Transverse colon (tissue), 3 donors: ENCODE data around the gene VEPH1.

ENCODE experiments used
- POLR2A ChIP-seq: fragments of 450-650 bp; IDR thresholded peaks from one replicate; pipeline ENCODE4 v1.6.1; 2016; ENCODE audit warnings: antibody characterized with exemption, mild to moderate bottlenecking, moderate library complexity
- TF ChIP-seq, protein P1 (sequence below), 5 experiments: fragments of 200-600 bp in 3 of 5; fragments of 450-650 bp in 2 of 5; sonication (generic) in 3 of 5; IDR thresholded peaks; 1 replicate in 2 of 5; 2 replicates in 3 of 5; pipeline ENCODE4 v1.5.1; 2016 to 2017; ENCODE audit warnings: antibody characterized with exemption in 5 of 5, inconsistent platforms in 3 of 5, mild to moderate bottlenecking in 2 of 5, moderate library complexity in 1 of 5

DNA sequence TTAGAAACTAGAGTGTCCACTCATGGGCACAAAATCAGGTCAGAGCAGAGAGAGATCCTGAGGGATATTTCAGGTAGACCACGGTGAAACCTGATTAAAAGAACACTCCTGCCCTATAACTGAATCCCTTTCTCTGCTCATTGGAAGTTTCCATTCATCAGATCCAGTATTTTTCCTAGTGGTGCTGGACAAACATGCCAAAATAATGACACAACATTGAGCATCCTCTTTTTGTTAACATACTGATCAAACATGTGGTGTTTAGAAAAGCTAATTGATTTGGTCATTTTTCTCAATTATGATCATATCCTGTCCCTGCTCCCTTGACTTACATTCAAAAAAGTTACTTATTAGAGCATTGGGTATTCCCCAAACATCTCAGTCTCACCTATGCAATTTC, 39.4 kb downstream of the VEPH1 start:
- TF ChIP-seq, protein P1, sequence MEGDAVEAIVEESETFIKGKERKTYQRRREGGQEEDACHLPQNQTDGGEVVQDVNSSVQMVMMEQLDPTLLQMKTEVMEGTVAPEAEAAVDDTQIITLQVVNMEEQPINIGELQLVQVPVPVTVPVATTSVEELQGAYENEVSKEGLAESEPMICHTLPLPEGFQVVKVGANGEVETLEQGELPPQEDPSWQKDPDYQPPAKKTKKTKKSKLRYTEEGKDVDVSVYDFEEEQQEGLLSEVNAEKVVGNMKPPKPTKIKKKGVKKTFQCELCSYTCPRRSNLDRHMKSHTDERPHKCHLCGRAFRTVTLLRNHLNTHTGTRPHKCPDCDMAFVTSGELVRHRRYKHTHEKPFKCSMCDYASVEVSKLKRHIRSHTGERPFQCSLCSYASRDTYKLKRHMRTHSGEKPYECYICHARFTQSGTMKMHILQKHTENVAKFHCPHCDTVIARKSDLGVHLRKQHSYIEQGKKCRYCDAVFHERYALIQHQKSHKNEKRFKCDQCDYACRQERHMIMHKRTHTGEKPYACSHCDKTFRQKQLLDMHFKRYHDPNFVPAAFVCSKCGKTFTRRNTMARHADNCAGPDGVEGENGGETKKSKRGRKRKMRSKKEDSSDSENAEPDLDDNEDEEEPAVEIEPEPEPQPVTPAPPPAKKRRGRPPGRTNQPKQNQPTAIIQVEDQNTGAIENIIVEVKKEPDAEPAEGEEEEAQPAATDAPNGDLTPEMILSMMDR (IDR thresholded peaks at IDR 0.05) = no peak
- no peak for TF ChIP-seq POLR2A
